Left hindlimb (tissue), 1 donor: ENCODE results near the gene TICAM2.
"Not testable (repeated sequence)": the region's sequence is repeated elsewhere in the genome, so short reads cannot be mapped to it uniquely, and the experiment has no call there.

ENCODE experiments used
- DNase-seq: peaks from one replicate; pipeline ENCODE4 v3.0.0-alpha.2; 2018

TICAM2 gene

GRCh38 chr5:115601701-115602590 lies at the start of gene TICAM2:
TICAM2 (minus strand) TSS chr5:115602479; CDS start chr5:115581256, 21,223 bp downstream.
- peak; percentile 82 for DNase-seq

GRCh38 chr5:115649541-115649940 lies 47.3 kb upstream of the TICAM2 start:
- no peak for DNase-seq

- DNase-seq, result no peak
These were observed 45.8 kb upstream of the TICAM2 start for GRCh38 chr5:115648056-115648455.

- DNase-seq, result not testable (repeated sequence)
These were observed 43.1 kb upstream of the TICAM2 start for GRCh38 chr5:115645386-115645785.

GRCh38 chr5:115644046-115644445 lies 41.8 kb upstream of the TICAM2 start:
- no peak for DNase-seq

GRCh38 chr5:115641948-115642347 lies 39.7 kb upstream of the TICAM2 start:
- no peak for DNase-seq

GRCh38 chr5:115640274-115640673 lies 38.0 kb upstream of the TICAM2 start:
- no peak for DNase-seq

- no peak for DNase-seq
These were observed 37.1 kb upstream of the TICAM2 start for GRCh38 chr5:115639377-115639776.

GRCh38 chr5:115637507-115637906 lies 35.2 kb upstream of the TICAM2 start:
- no peak for DNase-seq

GRCh38 chr5:115636008-115636407 lies 33.7 kb upstream of the TICAM2 start:
- no peak for DNase-seq

GRCh38 chr5:115634343-115635132 lies 32.3 kb upstream of the TICAM2 start:
- DNase-seq, result peak; percentile 88

GRCh38 chr5:115629903-115630302 lies 27.6 kb upstream of the TICAM2 start:
- no peak for DNase-seq

GRCh38 chr5:115627295-115627865 lies 25.1 kb upstream of the TICAM2 start:
- DNase-seq, result no peak

- DNase-seq, result no peak
These were observed 24.2 kb upstream of the TICAM2 start for GRCh38 chr5:115626445-115626823.

- peak; percentile 99 for DNase-seq
These were observed 23.5 kb upstream of the TICAM2 start, which contains the start of gene TMED7 for GRCh38 chr5:115625579-115626444. TMED7 (minus strand) TSS chr5:115626036; CDS start chr5:115625792, 244 bp downstream.

- DNase-seq, result no peak
These were observed 22.7 kb upstream of the TICAM2 start for GRCh38 chr5:115624994-115625393.

- DNase-seq, result no peak
These were observed 21.4 kb upstream of the TICAM2 start for GRCh38 chr5:115623658-115624057.

- DNase-seq, result no peak
These were observed 19.2 kb upstream of the TICAM2 start for GRCh38 chr5:115621365-115621900.

GRCh38 chr5:115616892-115617291 lies 14.6 kb upstream of the TICAM2 start:
- no peak for DNase-seq

GRCh38 chr5:115616472-115616871 lies 14.2 kb upstream of the TICAM2 start:
- DNase-seq, result no peak

GRCh38 chr5:115611873-115612272 lies 9.6 kb upstream of the TICAM2 start:
- no peak for DNase-seq

- DNase-seq, result no peak
These were observed 5.7 kb upstream of the TICAM2 start for GRCh38 chr5:115607935-115608334.
